GM19452 (cell line): ENCODE data around the gene LNX2.

Experiments used
- ATAC-seq: cut with Tn5 transposase; IDR thresholded peaks from one replicate; pipeline ENCODE4 v1.9.1; 2021; ENCODE audit not compliant: unreplicated experiment

The LNX2 gene

DNA sequence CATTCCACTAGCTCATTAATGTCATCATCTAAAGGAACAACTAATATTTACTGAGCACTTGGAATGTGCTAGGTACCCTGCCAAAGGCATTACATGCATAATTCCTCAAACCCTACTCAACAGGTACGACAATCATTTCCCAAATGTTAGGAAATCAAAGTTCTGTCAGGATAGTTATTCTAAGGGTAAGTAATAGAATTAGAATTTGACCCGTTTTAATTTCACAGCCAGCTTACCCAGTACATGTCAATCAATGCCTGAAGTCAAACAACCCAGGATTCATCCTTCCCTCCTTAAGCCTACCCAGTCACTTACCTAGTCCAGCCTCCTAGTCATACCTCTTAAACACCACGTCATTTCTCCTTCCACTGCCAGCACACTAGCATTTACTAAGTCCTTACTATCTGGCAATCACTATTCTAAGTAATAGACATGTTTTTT, 2.4 kb downstream of the LNX2 start:
- ATAC-seq: no peak

DNA sequence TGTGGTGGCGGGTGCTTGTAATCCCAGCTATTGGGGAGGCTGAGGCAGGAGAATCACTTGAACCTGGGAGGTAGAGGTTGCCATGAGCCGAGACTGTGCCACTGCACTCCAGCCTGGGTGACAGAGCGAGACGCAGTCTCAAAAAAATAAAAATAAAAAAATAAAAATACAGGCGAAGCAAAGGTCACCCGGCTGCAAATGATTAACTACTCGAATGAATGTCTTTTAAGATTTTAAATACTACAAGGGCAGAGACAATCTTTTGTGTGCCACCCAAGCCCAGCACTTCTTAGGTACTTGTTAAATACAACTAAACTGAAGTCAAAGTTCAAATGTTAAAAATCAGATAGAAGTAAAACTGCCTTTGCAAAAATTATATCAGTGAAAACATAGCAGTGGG, 6.7 kb downstream of the LNX2 start:
- no peak for ATAC-seq

DNA sequence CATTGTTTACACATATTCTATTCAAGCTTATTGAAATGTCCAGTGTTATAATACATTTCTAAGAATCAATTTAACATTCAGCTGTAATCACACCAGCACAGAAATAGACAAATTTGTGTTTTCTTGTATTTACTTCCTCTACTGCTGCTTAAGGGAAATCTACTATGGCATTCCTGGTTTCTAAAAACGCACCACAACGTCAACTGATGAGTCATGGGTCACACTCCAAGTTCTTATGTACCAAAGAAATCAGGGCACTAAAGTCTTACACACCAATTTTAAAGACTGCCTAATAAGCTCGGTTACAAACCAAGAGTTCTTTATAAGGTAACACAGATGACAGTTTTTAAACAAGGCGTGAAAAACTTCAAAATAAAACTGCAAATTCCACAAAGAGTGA, 13.2 kb downstream of the LNX2 start:
- no peak for ATAC-seq

DNA sequence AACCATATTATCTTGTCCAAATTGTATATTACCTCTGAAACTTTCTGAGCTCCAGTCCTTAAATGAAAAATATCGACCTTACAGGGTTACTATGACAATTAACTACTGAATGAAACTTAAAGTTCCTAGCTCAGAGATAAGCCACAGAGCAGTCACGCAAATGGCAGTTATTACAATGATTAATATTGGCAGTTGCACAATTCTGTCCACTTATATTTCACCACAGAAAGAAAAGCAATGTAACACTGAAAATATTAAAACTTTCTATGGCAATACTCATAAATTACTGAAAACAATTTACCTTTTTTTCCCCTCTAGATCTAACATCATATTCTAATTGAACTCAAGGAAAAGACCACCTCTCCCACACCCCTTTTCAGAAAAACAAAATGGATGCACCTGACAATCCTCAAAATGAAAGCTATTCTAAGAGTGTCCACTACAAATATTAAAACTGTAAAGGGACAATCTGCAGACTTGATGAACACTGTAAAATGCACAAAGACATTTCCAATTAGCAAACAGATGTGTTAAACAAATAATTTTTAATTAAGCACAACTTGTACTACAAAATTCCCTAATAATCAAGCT, 14.6 kb downstream of the LNX2 start:
- ATAC-seq: no peak

DNA sequence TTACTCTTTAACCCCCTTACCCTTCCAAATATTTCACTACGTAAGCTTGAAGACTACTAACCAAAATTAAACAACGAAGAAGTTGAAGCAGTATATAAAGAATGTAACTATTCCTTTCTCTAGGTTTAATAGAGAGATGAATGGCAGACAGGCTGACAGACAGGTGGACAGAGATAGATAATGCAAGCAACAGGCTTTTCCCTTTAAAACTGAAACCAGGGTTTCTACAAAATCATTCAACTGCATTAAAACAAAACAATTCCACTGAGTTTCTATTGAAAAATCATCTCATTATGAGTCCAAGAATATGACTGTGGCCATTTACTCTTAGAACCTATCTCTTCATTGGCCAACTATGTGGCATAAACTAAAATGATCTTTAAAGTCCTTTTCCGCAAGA, 15.2 kb downstream of the LNX2 start:
- no peak for ATAC-seq

DNA sequence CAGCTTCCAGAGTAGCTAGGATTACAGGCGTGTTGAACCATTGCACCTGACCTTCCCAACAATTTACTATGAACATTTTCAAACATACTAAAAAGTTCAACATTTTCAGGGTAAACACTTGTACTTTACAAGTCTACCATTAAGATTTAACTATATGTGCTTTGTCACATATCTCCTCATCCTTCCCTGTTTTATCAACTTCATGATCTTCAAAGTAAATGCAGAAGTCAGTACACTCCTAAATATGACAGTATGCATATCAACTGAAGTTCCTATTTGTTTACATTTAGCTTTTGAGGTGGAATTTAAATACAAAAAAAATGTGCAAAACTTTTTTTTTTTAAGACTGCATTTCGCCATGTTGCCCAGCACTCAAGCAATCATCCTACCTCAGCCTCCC, 18.5 kb downstream of the LNX2 start:
- ATAC-seq: no peak

DNA sequence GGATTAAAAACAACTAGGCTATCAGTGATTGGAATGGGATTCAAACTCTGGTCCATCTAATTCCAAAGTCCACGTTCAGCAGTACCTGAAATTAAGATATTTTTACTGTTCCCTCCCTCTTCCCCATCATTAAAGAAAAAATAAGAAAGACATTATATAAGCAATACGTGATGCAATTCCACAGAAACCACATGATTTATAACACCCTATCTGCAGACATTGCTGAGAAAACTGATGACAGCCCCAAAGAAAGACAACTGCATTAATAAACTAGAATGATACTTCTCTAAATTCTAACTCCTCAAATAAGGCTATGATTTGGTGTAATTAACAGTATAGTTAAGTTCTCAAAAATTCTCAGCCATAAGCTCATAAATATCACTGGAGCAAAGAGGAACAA, 19.1 kb downstream of the LNX2 start:
- no peak for ATAC-seq

DNA sequence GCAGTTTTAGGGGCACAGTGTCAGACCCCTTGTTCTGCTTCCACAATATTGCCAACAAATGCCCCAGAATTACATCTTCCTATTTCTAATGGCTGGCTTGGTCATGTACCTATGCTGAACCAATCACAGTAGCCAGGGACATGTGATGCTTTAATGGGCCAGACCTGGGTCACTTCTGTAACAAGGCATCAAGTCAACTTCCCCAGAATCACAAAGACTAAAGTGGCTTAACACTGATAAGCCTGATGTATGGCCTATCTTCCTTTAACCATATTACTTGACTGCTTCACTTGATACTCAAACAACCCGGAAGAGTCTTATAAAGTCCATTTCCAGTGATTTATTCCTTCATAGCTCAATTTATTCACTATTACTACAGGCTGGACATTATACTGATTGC, 19.6 kb downstream of the LNX2 start:
- ATAC-seq: no peak

DNA sequence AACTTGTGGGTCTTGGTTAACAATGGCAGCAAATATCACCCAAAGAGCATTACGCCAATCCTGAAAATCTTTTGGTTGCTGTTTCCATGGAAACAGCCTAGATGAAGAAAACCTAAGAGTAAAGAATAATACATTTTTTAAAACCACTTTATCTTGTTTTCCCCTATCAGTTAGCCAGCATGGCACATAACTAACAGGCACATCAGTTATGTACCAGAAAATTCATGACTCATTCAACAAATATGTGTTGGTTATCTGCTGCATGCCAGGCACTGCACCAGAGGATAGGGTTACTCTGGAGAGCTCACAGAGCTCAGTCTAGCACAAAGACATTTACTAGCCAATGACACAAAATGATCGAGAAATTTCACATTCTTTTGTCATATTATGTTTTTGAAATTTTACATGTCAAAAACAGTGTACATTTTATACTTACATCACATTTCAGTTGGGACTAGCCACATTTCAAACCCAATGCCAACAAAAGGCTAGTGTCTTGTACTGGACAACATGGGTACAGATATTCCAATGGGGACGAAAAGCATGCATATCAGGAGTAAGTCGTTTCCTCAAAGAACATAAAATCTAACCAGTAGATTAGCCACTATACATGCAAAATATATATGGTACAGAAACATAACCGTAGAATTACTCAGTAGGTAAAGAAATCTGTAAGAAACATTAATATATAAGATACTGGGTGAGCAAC, 20.3 kb downstream of the LNX2 start:
- no peak for ATAC-seq

DNA sequence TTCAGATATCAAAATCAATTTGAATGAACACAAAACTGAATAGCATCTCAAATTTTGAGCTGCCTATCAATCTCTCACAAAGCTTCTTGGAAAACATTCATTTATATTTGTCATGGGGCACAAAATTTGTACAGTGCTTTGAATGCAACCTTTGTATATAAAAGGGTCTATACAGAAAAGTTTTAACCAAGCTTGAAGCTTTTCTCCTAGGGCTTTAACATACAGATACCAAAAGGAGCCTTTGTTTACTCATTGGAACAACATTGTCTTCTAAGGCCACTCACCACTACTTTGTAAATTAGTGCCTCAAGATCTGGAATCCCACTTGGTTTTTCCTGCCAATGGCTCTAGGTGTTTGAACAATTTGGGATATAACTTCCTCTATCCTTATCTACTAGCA, 21.2 kb downstream of the LNX2 start:
- no peak for ATAC-seq

DNA sequence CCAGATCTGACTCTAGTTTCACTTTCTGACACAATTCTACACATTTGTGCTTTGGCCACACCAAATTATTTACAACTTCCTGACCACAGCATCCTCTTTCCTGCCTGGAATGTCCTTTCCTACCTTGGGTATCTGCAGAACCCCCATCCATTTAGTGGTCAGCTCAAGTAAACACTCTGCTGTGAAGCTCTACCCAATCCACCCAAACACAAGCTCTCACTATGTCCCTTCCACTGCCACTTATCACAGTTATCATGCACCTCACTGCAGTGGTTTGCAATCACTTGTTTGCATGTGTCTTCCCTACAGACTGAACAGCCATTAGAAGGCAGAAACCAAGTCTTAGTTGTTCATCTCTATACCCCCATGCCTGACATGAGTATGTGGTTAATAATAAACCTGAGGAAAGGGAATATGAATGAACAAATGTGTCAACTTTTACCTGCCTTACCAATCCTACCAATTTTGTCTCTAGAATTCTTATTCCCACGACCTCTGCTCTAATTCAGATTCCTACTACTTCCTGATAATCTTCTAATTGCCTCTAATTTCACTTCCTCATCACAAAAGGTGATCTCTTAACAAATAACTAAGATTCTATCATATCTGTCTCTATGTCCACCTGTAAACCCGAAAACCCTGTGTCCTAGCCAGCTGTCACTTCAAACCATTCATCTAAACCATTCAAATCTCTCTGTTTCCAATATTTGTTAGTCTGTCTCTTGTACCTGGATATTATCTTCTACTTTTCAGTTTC, 25.1 kb downstream of the LNX2 start:
- no peak for ATAC-seq

DNA sequence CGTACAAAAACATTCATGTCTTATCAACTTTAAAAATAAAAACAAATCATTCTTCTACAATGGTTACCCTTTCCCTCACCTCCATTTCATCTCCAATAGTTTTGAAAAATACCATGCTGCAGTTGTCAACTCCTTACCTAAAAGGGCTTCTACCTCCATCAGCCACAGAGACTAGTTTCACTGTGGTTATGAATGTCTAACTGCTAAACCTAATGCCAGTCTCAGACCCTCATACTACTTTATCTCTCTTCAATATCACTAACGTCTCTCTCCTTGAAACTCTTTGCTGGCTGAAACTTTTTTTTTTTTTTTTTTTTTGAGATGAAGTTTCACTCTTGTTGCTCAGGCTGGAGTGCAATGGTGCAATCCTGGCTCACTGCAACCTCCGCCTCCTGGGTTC, 27.1 kb downstream of the LNX2 start:
- peak; percentile 58 for ATAC-seq

DNA sequence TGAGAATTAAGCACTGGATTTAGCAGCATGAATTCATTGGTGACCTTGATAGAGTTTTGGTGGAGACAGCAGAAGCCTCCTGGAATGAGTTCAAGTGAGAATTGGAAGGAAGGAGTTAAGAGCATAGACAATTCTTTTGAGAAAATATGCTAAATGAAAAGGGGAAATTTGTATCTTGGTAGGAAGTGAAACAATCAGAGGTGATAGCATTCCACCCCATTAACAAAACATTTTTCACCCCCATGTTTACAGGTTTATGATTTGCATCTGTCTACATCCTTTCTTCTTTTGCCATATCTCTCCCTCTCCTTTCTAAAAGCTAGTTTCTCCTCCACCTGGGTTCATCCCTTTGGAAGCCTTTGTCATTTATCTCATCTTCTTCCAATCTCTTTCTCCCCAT, 27.5 kb downstream of the LNX2 start:
- peak; percentile 35 for ATAC-seq

DNA sequence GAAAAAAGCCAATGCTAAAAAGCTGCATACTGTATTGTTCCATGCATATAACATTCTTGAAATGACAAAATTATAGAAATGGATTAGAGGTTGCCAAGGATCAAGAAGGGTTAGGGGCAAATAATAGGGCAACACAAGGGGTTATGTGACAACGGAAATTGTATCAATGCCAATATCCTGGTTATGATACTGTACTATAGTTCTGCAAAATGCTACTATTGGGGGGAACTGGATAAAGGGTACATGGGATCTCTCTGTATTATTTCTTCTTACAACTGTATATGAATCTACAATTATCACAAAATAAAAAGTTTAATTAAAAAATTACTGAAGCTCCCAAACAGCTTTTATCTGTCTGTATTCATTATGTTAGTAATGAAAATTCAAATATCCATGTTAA, 31.9 kb downstream of the LNX2 start:
- ATAC-seq: no peak

DNA sequence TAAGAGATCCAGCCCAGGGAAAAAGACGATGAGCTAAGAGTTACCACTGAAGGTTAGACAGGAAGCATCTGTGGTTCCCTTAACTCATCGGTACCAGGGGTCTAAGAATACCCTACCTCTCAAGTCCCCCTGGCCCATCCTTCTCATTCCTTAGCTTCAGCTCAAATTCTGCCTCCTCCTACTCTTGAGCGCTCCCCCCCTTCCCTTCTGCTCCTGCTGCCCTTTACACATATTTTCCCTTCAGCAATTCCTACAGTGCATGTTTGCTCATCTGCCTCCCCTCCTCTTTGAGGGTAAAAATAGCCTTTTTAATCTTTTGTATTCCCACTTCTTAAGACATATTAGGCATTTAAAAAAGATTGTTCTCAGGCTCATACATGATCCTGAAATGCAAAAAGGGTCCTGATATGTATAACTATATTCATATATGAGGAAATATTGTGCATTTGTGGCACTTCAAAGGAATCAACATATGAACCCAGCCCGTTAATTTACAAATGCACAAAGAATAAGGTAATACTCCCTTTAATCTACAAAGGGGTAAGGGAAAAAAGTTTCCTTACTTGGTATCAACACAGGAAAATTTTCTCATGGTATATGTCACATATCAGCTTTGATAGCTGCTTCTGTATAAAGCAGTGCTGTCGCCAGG, 33.1 kb downstream of the LNX2 start:
- no peak for ATAC-seq

DNA sequence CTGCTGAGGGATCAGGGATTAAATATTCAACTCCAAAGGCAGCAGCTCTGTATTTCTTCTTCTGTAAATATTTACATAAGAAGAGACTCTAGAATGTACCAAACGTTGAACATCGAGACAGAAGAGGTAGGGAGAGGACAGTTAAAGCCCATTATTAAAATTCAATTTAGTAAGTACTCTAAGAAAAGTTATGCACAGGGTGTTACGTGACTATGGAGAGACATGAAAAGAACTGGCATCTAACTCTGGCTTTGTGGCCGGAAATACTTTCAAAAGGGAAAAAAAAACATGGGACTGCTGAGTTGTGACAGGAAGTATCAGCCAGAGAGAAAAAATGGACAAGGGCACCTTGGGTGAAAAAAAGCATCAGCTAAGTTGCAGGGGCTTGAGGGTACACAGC, 36.7 kb downstream of the LNX2 start:
- no peak for ATAC-seq

DNA sequence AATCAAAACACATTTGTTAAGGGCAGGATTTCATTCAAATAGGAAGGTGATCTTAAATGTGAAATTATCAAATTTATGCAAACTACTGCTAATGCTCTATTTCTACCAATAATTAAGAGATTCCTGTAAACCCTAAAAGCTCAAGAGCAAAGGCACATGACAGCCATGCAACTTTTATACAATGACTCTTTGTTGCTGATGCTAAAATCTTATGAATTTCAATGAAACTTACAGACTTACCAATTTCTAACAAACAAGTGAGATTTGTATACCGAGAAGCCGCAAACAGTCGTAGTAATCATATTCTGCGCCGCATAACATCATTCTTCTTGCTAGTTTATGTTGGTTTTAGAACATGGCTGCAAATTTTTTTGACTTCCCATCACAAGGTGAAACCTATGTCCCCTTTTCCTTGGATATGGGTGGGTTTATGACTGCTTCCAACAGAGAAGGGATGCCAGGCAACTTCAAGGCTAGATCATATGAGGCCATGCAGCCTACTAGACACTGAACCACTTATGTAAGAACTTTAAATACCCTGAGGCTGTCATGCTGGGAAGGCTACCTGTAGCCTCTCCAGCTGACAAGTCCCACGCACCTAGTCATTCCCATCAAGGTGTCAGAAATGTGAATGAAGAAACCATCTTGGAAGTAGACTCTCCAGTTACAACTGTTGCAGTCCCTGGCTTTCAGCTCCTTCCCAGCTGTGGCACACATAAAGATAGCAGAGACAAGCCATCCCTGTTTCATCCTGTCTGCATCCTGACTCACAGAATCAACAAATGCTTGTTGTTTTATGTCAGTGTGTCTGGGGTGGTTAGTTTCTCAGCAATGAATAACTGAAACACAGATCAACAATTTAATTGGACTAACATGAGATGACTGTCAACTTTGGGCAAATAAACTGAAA, 42.0 kb downstream of the LNX2 start:
- ATAC-seq: no peak

DNA sequence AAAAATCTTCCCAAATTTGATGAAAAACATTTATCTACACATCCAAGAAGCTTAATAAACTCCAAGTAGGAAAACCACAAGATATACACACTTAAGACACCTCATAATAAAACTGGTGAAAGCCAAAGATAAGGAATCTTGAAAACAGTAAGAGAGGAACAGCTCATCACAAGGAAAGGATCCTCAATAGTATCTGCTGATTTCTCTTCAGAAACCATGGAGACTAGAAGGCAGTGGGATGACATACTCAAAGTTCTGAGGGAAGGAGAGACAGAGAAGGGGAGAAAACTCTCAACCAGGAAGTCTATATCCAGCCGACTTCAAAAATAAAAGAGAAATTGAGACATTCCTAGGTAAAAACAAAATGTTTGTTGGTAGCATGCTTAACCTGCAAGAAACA, 45.7 kb downstream of the LNX2 start:
- no peak for ATAC-seq

DNA sequence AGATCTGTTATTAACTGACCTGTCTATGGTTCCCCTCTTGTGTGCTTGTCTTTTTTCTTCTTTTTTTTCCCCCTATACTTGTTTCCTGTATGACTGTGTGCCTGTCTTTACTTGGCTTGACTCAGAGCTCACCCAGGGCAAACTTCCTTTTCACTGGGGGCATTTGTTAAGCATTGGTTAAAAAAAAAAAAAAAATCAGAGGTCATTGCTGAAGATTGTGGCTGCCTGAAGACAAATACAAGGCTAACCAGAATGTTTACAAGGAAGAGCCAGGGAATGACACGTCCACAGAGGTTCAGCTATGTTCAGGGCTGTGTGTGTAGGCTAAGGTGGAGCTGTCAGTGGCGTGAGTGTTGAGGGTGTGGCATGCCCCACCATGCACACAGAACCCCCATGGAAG, 47.1 kb downstream of the LNX2 start:
- ATAC-seq: no peak

DNA sequence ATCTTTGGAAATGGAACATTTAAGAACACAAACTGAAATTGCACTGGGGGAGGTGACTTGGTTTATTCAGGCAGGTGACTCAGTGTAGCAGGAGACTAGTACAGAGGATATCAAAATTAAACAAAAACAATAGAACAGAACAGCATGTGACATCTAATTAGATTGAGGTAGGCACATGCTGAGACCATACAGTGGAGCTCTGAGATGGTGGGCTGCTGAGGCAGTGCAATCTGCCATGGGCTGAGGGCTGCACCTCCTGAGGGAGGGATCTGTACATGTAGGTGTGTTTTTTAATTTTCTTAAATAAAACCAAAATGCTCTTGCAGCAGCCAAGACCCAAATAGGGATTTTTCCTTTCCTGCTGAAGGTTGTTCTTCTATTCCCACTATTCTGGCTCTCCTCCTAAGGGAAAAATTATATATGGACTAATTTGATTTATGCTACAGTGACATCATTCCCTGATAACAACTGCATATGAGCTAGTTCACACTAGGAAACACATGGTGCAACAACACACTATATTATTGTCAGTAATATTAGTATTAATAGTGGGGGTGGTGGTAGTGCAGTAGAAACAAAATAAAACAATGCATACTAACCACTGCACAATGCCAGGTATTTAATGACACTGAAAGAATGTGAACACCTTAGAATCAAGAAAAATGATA, 48.0 kb downstream of the LNX2 start:
- ATAC-seq: no peak
